ENCODE data around the gene DTNBP1. TPM values are rescaled to one million over a fixed set of nuclear protein-coding genes. Genes with fewer than 3 reads are reported as not detected.

Gene DTNBP1
- total RNA-seq, 1 experiment from 2014 or later = 13.5 TPM

- Mint-ChIP-seq H3K4me3 (ENCODE audit: unreplicated experiment) (no peak overlapping the region), H3K27ac (ENCODE audit: low read depth, unreplicated experiment) (no peak overlapping the region), H3K27me3 (ENCODE audit: insufficient read depth, unreplicated experiment) (no peaks in the 10 kb centered on the region), H3K36me3 (ENCODE audit: insufficient read depth, unreplicated experiment) (peaks cover 67% of the 10 kb centered on the region), H3K4me1 (ENCODE audit: insufficient read depth, unreplicated experiment) (peaks cover 10% of the 10 kb centered on the region), H3K9me3 (ENCODE audit: unreplicated experiment) (no peaks in the 10 kb centered on the region)
- intact Hi-C loops (cut with micrococcal nuclease) = no loop called here
- ChIA-PET CTCF (no interaction called here), POLR2A (no interaction called here)
- BruUV-seq (replicated peaks) = no TSS peak
- DNase-seq (ENCODE audit: unreplicated experiment) = no peak
- TF ChIP-seq CTCF (IDR thresholded peaks at IDR 0.05; ENCODE audit: unreplicated experiment) = no peak
These were observed 144.8 kb downstream of the DTNBP1 start for GRCh38 chr6:15518057-15518456.

GRCh38 chr6:15517600-15517999 is 145.2 kb downstream of the DTNBP1 start:
- peaks cover 67% of the 10 kb centered on the region for H3K36me3 Mint-ChIP-seq (ENCODE audit: insufficient read depth, unreplicated experiment)
- H3K27me3 Mint-ChIP-seq (ENCODE audit: insufficient read depth, unreplicated experiment) = no peaks in the 10 kb centered on the region
- H3K4me1 Mint-ChIP-seq (ENCODE audit: insufficient read depth, unreplicated experiment) = peaks cover 10% of the 10 kb centered on the region
- no peaks in the 10 kb centered on the region for H3K9me3 Mint-ChIP-seq (ENCODE audit: unreplicated experiment)
- TF ChIP-seq CTCF (IDR thresholded peaks at IDR 0.05; ENCODE audit: unreplicated experiment) = no peak
- ChIA-PET CTCF (no interaction called here), POLR2A (no interaction called here)
- H3K4me3 Mint-ChIP-seq (ENCODE audit: unreplicated experiment) = no peak overlapping the region
- no peak overlapping the region for H3K27ac Mint-ChIP-seq (ENCODE audit: low read depth, unreplicated experiment)
- intact Hi-C loops (cut with micrococcal nuclease) = no loop called here
- no peak for DNase-seq (ENCODE audit: unreplicated experiment)
- no TSS peak for BruUV-seq (replicated peaks)

GRCh38 chr6:15516923-15517560 is 145.8 kb downstream of the DTNBP1 start:
- H3K4me1 Mint-ChIP-seq (ENCODE audit: insufficient read depth, unreplicated experiment) = peaks cover 10% of the 10 kb centered on the region
- intact Hi-C loops (cut with micrococcal nuclease) = no loop called here
- POLR2A ChIA-PET = no interaction called here
- no peak overlapping the region for H3K27ac Mint-ChIP-seq (ENCODE audit: low read depth, unreplicated experiment)
- H3K4me3 Mint-ChIP-seq (ENCODE audit: unreplicated experiment) = no peak overlapping the region
- CTCF ChIA-PET = no interaction called here
- peaks cover 67% of the 10 kb centered on the region for H3K36me3 Mint-ChIP-seq (ENCODE audit: insufficient read depth, unreplicated experiment)
- BruUV-seq (replicated peaks) = no TSS peak
- TF ChIP-seq CTCF (IDR thresholded peaks at IDR 0.05; ENCODE audit: unreplicated experiment) = no peak
- DNase-seq (ENCODE audit: unreplicated experiment) = no peak
- H3K27me3 Mint-ChIP-seq (ENCODE audit: insufficient read depth, unreplicated experiment) = no peaks in the 10 kb centered on the region
- no peaks in the 10 kb centered on the region for H3K9me3 Mint-ChIP-seq (ENCODE audit: unreplicated experiment)

GRCh38 chr6:15516378-15516777 is 146.4 kb downstream of the DTNBP1 start:
- Mint-ChIP-seq H3K4me3 (ENCODE audit: unreplicated experiment) (no peak overlapping the region), H3K27ac (ENCODE audit: low read depth, unreplicated experiment) (no peak overlapping the region), H3K9me3 (ENCODE audit: unreplicated experiment) (no peaks in the 10 kb centered on the region), H3K4me1 (ENCODE audit: insufficient read depth, unreplicated experiment) (peaks cover 10% of the 10 kb centered on the region), H3K36me3 (ENCODE audit: insufficient read depth, unreplicated experiment) (peaks cover 71% of the 10 kb centered on the region), H3K27me3 (ENCODE audit: insufficient read depth, unreplicated experiment) (no peaks in the 10 kb centered on the region)
- CTCF ChIA-PET = no interaction called here
- POLR2A ChIA-PET = no interaction called here
- BruUV-seq (replicated peaks) = no TSS peak
- no peak for TF ChIP-seq CTCF (IDR thresholded peaks at IDR 0.05; ENCODE audit: unreplicated experiment)
- intact Hi-C loops (cut with micrococcal nuclease) = no loop called here
- no peak for DNase-seq (ENCODE audit: unreplicated experiment)
